ENCODE results near the gene KRTAP9-7. TPM values are rescaled to one million over a fixed set of nuclear protein-coding genes. Genes with fewer than 3 reads are reported as not detected.

The KRTAP9-7 gene
- total and polyA plus RNA-seq, 10 of the 15 experiments (the other 5 are each of a cell fraction or from before 2014, with no cell fraction given): not detected

DNA sequence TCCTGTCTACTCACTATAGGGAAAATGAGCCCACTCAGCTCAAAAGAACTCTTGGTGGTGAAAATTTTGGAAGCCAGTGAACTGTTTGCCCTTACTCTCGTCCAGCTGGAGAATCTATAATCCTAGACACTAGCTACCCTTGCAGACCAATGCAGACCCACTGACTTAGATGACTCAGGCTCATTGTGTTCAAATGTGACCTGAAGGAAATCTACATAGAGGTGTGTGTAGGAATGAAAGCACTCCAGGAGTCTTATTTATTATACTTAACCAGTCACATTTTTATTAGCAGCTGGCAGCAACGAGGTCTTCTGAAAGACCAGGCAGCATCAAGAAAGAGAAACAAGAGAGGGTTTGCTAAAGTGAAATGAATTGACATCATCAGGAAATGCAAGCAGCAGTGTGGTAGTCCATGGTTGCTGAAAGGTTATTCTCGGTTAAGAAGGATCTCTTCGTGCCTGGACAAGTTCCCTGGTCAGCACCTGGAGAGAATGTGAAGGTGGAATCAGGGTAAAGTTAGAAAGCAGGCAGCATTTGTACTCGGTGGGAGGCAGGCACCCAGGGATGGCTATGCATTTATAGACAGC is 25.8 kb downstream of the KRTAP9-7 start:
- Histone ChIP-seq H3K4me3 (no peak overlapping the region), H3K9me3 (replicated peaks; ENCODE audit: control insufficient read depth, insufficient read depth, low read length) (no peaks in the 10 kb centered on the region; the same call in 2 of the 3 replicates), H3K9ac (ENCODE audit: control insufficient read depth, insufficient read depth, low read length) (no peak overlapping the region), H3K4me2 (ENCODE audit: control insufficient read depth, insufficient read depth) (no peak overlapping the region), H3K4me1 (ENCODE audit: control insufficient read depth, insufficient read depth, low read length) (no peaks in the 10 kb centered on the region), H3K27ac (ENCODE audit: control insufficient read depth, insufficient read depth) (no peak overlapping the region), H2AFZ (ENCODE audit: control insufficient read depth, low read depth, low read length) (no peak overlapping the region), H3K79me2 (ENCODE audit: control insufficient read depth, insufficient read depth, low read length) (no peaks in the 10 kb centered on the region), H4K20me1 (ENCODE audit: control insufficient read depth, insufficient read depth) (no peaks in the 10 kb centered on the region), H3K27me3 (replicated peaks in 1 of 2; ENCODE audit: control insufficient read depth in 2 of 2, insufficient read depth in 2 of 2, low read length in 1 of 2) (peaks cover 0 to 2% of the 10 kb centered on the region in 2 experiments; a peak in 1 of 4 replicates), H3K36me3 (ENCODE audit: control insufficient read depth in 2 of 2, insufficient read depth in 2 of 2, low read length in 1 of 2) (no peaks in the 10 kb centered on the region)
- ChIA-PET POLR2A (no interaction called here), CTCF (interaction anchor here (1.0 kb wide), 1 partner anchor 21 kb away, joined by 3 read pairs; no protein-coding TSS in a partner anchor), SMC1A (ENCODE audit: uncharacterized antibody, unreplicated experiment) (no interaction called here), RAD21 (ENCODE audit: unreplicated experiment) (no interaction called here)
- intact Hi-C loops (cut with micrococcal nuclease; ENCODE audit: unreplicated experiment) (no loop called here), in situ Hi-C loops (cut with MboI) (no loop called here)
- BruUV-seq (replicated peaks): no TSS peak
- DNase-seq (ENCODE audit: low read depth, low spot score) (no peak), ATAC-seq (no peak), FAIRE-seq (no peak)
- WGBS (ENCODE audit: insufficient coverage, insufficient replicate concordance, low lambda C conversion rate, missing lambda C conversion rate): 0% methylated on average over 5 of the region's 5 CpGs
- TF ChIP-seq JUND (IDR thresholded peaks at IDR 0.05; ENCODE audit: low read depth, low read length): no peak
- no peak for TF ChIP-seq PML (IDR thresholded peaks at IDR 0.05; ENCODE audit: low read length)
- TF ChIP-seq WRNIP1 (IDR thresholded peaks at IDR 0.05; ENCODE audit: borderline replicate concordance, low read depth, low read length): no peak
- TF ChIP-seq TCF7 (IDR thresholded peaks at IDR 0.05; ENCODE audit: borderline replicate concordance): no peak
- TF ChIP-seq RCOR1 (conservative IDR thresholded peaks at IDR 0.05; ENCODE audit: low read depth, low read length): no peak
- no peak for TF ChIP-seq RBBP5 (conservative IDR thresholded peaks at IDR 0.05)
- TF ChIP-seq RFX5 (IDR thresholded peaks at IDR 0.05; ENCODE audit: low read depth, low read length): no peak
- no peak for TF ChIP-seq ZNF217 (IDR thresholded peaks at IDR 0.05)
- TF ChIP-seq RB1 (IDR thresholded peaks at IDR 0.05; ENCODE audit: borderline replicate concordance): no peak
- TF ChIP-seq BHLHE40 (IDR thresholded peaks at IDR 0.05; ENCODE audit: borderline replicate concordance in 1 of 2, low read depth in 2 of 2, low read length in 1 of 2): no peak

All from GM12878 (cell line).